HEK293 (cell line): ENCODE data around the gene MEIKIN.

ENCODE experiments used
- CTCF ChIA-PET: fragments of 350-600 bp; formaldehyde crosslinking; extraction: SDS; loops from one replicate; lab custom pipeline; 2021; ENCODE audit warnings: antibody characterized with exemption; lab: Yijun Ruan, JAX
- POLR2A ChIA-PET: fragments of 300-600 bp; formaldehyde crosslinking; extraction: SDS; loops from one replicate; lab custom pipeline; 2020; ENCODE audit warnings: antibody characterized with exemption, inconsistent platforms; lab: Yijun Ruan, JAX
- H3K27ac ChIP-seq: fragments of 200-500 bp; sonication (Bioruptor generic); 2 replicates; pipeline ENCODE4 v1.5.1; 2014; ENCODE audit warnings: low read depth, low read length, control low read depth, inconsistent platforms; ENCODE audit errors: extremely low read depth
- H3K36me3 ChIP-seq, 2 experiments: fragments of 200-500 bp in 1 of 2; sonication (Bioruptor generic) in 1 of 2; 1 replicate in 1 of 2; 2 replicates in 1 of 2; pipeline ENCODE4 v1.5.1; 2014 to 2017; ENCODE audit warnings: inconsistent platforms in 2 of 2, low read length in 2 of 2; ENCODE audit not compliant: control insufficient read depth in 2 of 2, insufficient read depth in 1 of 2
- H3K4me1 ChIP-seq: fragments of 200-500 bp; sonication (Bioruptor generic); 2 replicates; pipeline ENCODE4 v1.5.1; 2014; ENCODE audit warnings: mild to moderate bottlenecking, low read length, inconsistent platforms; ENCODE audit not compliant: control insufficient read depth, insufficient read depth
- H3K4me3 ChIP-seq: 2 replicates; pipeline ENCODE4 v1.5.1; 2011; ENCODE audit warnings: low read depth, mild to moderate bottlenecking, control low read depth, low read length, moderate library complexity
- H3K9me3 ChIP-seq: fragments of 200-500 bp; sonication (Bioruptor generic); 2 replicates; pipeline ENCODE4 v1.5.1; 2014; ENCODE audit warnings: low read depth, low read length, inconsistent platforms; ENCODE audit not compliant: control insufficient read depth, insufficient read depth
- EGR2 ChIP-seq: fragments of 450-650 bp; formaldehyde crosslinking; IDR thresholded peaks from 2 replicates; pipeline ENCODE4 v1.5.1; 2016; ENCODE audit warnings: low read depth, missing biosample characterization, missing genetic modification characterization
- PRDM1 ChIP-seq: fragments of 450-650 bp; formaldehyde crosslinking; IDR thresholded peaks from 2 replicates; pipeline ENCODE4; 2016; ENCODE audit warnings: missing biosample characterization, missing genetic modification characterization
- SCRT2 ChIP-seq: fragments of 450-650 bp; formaldehyde crosslinking; IDR thresholded peaks from 2 replicates; pipeline ENCODE4 v1.5.1; 2016; ENCODE audit warnings: missing biosample characterization, missing genetic modification characterization
- YY1 ChIP-seq: fragments of 450-650 bp; formaldehyde crosslinking; IDR thresholded peaks from 2 replicates; pipeline ENCODE4 v1.5.1; 2018; ENCODE audit warnings: missing biosample characterization, missing genetic modification characterization
- ZBTB17 ChIP-seq: fragments of 450-650 bp; formaldehyde crosslinking; IDR thresholded peaks from 2 replicates; pipeline ENCODE4 v1.5.1; 2016; ENCODE audit warnings: missing biosample characterization, missing genetic modification characterization
- ZNF140 ChIP-seq: fragments of 450-650 bp; formaldehyde crosslinking; IDR thresholded peaks from 2 replicates; pipeline ENCODE4 v1.5.1; 2016; ENCODE audit warnings: missing biosample characterization, missing genetic modification characterization
- ZNF19 ChIP-seq: fragments of 450-650 bp; formaldehyde crosslinking; IDR thresholded peaks from 2 replicates; pipeline ENCODE4; 2016; ENCODE audit warnings: missing biosample characterization, missing genetic modification characterization, low read depth
- ZNF2 ChIP-seq: fragments of 450-650 bp; formaldehyde crosslinking; IDR thresholded peaks from 2 replicates; pipeline ENCODE4 v1.5.1; 2016; ENCODE audit warnings: missing biosample characterization, missing genetic modification characterization
- ZNF211 ChIP-seq: fragments of 450-650 bp; formaldehyde crosslinking; IDR thresholded peaks from 2 replicates; pipeline ENCODE4 v1.5.1; 2016; ENCODE audit warnings: low read depth, missing biosample characterization, missing genetic modification characterization
- ZNF24 ChIP-seq: fragments of 450-650 bp; formaldehyde crosslinking; IDR thresholded peaks from 2 replicates; pipeline ENCODE4 v1.5.1; 2016; ENCODE audit warnings: missing biosample characterization, missing genetic modification characterization
- ZNF473 ChIP-seq: fragments of 450-650 bp; formaldehyde crosslinking; IDR thresholded peaks from 2 replicates; pipeline ENCODE4 v1.5.1; 2017; ENCODE audit warnings: missing biosample characterization, missing genetic modification characterization
- ZNF600 ChIP-seq: fragments of 450-650 bp; formaldehyde crosslinking; IDR thresholded peaks from 2 replicates; pipeline ENCODE4 v1.5.1; 2016; ENCODE audit warnings: missing biosample characterization, missing genetic modification characterization
- TF ChIP-seq, protein P1 (sequence below): fragments of 450-650 bp; formaldehyde crosslinking; IDR thresholded peaks from 2 replicates; pipeline ENCODE4 v1.5.1; 2016; ENCODE audit warnings: missing biosample characterization, missing genetic modification characterization
- TF ChIP-seq, protein P2 (sequence below): fragments of 450-650 bp; IDR thresholded peaks from 2 replicates; pipeline ENCODE4 v1.5.1; 2018; ENCODE audit warnings: missing biosample characterization, missing genetic modification characterization
- TF ChIP-seq, protein P3 (sequence below): fragments of 450-650 bp; formaldehyde crosslinking; IDR thresholded peaks from 2 replicates; pipeline ENCODE4 v1.5.1; 2016; ENCODE audit warnings: missing biosample characterization, missing genetic modification characterization
- TF ChIP-seq, protein P4 (sequence below): fragments of 450-650 bp; formaldehyde crosslinking; IDR thresholded peaks from 2 replicates; pipeline ENCODE4 v1.5.1; 2016; ENCODE audit warnings: missing biosample characterization, missing genetic modification characterization
- TF ChIP-seq, protein P5 (sequence below): fragments of 450-650 bp; formaldehyde crosslinking; IDR thresholded peaks from 2 replicates; pipeline ENCODE4 v1.5.1; 2016; ENCODE audit warnings: missing biosample characterization, missing genetic modification characterization

Gene MEIKIN

DNA sequence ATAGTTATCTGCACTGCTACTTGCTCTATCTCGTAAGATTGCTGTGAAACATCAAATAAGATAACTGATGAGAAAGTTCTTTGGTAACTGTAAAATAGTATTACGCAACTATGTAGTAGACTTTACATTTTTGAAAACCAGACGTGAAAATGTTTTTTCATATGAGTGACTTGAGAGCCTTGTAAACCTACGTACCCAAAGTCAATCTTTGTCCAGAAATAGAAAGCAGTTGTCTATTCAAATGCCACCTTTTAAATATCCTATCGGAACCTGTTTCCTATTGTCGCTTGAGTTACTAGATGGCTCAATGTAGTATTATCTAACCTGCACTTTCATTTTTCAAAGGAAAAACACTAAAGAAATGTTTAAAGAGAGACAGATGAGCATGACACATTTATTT, 150.2 kb downstream of the MEIKIN start:
- H3K4me1 ChIP-seq, result no peaks in the 10 kb centered on the region; the same call in 1 of the 2 replicates
- H3K36me3 ChIP-seq, result peaks cover 0 to 4% of the 10 kb centered on the region in 2 experiments; a peak in 1 of 3 replicates
- TF ChIP-seq EGR2 (tag by site-specific recombination), result no peak
- TF ChIP-seq PRDM1, result peak; percentile 56
- CTCF ChIA-PET, result interaction anchor here (0.6 kb wide), 1 partner anchor 177 kb away, joined by 3 read pairs; no protein-coding TSS in a partner anchor
- H3K27ac ChIP-seq, result no peak overlapping the region
- no peaks in the 10 kb centered on the region for H3K9me3 ChIP-seq
- POLR2A ChIA-PET, result no interaction called here
- peak overlapping the region; percentile 70 for H3K4me3 ChIP-seq

DNA sequence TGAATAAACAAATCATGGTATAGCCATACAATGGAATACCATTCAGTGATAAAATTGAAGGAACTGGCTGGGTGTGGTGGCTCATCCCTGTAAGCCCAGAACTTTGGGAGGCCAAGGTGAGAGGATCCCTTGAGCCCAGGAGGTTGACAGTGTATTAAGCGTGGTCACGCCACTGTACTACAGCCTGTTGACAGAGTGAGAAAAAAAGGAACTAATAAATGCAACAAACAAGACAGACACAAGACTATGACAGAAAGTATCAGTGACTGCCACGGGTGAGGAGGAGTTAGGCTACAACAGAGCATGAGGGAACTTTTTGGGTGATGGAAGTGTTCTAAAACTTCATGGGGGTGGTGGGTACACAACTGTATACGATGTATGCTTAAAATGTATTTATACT, 150.9 kb downstream of the MEIKIN start:
- Histone ChIP-seq H3K36me3 (peaks cover 0 to 4% of the 10 kb centered on the region in 2 experiments; a peak in 1 of 3 replicates), H3K4me1 (no peaks in the 10 kb centered on the region; the same call in 1 of the 2 replicates), H3K27ac (no peak overlapping the region), H3K9me3 (no peaks in the 10 kb centered on the region), H3K4me3 (no peak overlapping the region)
- CTCF ChIA-PET, result interaction anchor here (0.6 kb wide), 1 partner anchor 178 kb away, joined by 3 read pairs; no protein-coding TSS in a partner anchor
- TF ChIP-seq ZNF600 (tag by site-specific recombination) (0 out of 2 replicates have a peak, but pooled peaks have one; percentile 12), YY1 (tag by site-specific recombination) (no peak), ZNF140 (tag by site-specific recombination) (no peak)
- TF ChIP-seq, protein P1, sequence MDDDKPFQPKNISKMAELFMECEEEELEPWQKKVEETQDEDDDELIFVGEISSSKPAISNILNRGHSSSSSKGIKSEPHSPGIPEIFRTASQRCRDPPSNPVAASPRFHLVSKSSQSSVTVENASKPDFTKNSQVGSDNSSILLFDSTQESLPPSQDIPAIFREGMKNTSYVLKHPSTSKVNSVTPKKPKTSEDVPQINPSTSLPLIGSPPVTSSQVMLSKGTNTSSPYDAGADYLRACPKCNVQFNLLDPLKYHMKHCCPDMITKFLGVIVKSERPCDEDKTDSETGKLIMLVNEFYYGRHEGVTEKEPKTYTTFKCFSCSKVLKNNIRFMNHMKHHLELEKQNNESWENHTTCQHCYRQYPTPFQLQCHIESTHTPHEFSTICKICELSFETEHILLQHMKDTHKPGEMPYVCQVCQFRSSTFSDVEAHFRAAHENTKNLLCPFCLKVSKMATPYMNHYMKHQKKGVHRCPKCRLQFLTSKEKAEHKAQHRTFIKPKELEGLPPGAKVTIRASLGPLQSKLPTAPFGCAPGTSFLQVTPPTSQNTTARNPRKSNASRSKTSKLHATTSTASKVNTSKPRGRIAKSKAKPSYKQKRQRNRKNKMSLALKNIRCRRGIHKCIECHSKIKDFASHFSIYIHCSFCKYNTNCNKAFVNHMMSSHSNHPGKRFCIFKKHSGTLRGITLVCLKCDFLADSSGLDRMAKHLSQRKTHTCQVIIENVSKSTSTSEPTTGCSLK (tag by site-specific recombination), result no peak
- POLR2A ChIA-PET, result no interaction called here

DNA sequence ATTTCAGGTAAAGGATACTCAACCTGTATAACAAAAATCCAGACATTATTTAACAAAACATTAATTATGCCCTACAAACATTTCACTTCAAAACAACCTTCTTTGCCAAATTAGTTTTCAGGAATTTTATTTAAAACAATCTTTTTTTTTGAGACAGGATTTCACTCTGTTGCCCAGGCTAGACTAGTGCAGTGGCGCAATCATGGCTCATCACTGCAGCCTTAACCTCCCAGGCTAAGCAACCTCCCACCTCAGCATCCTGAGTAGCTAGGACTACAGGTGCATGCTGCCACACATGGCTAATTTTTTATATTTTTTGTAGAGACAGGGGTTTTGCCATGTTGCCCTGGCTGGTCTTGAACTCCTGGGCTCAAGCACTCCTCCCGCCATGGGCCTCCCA, 152.6 kb downstream of the MEIKIN start:
- peaks cover 0 to 4% of the 10 kb centered on the region in 2 experiments; a peak in 1 of 3 replicates for H3K36me3 ChIP-seq
- H3K4me1 ChIP-seq, result no peaks in the 10 kb centered on the region; the same call in 1 of the 2 replicates
- CTCF ChIA-PET, result interaction anchor here (0.6 kb wide), 1 partner anchor 204 kb away, joined by 3 read pairs; no protein-coding TSS in a partner anchor
- H3K4me3 ChIP-seq, result no peak overlapping the region
- no peak overlapping the region for H3K27ac ChIP-seq
- 0 out of 2 replicates have a peak, but pooled peaks have one; percentile 19 for TF ChIP-seq SCRT2 (tag by site-specific recombination)
- no peak for TF ChIP-seq ZNF24 (tag by site-specific recombination)
- peak; percentile 31; the same call in 1 of the 2 replicates for TF ChIP-seq ZBTB17 (tag by site-specific recombination)
- no peak for TF ChIP-seq ZNF211 (tag by site-specific recombination)
- TF ChIP-seq ZNF2 (tag by site-specific recombination), result no peak
- no peaks in the 10 kb centered on the region for H3K9me3 ChIP-seq
- POLR2A ChIA-PET, result no interaction called here

DNA sequence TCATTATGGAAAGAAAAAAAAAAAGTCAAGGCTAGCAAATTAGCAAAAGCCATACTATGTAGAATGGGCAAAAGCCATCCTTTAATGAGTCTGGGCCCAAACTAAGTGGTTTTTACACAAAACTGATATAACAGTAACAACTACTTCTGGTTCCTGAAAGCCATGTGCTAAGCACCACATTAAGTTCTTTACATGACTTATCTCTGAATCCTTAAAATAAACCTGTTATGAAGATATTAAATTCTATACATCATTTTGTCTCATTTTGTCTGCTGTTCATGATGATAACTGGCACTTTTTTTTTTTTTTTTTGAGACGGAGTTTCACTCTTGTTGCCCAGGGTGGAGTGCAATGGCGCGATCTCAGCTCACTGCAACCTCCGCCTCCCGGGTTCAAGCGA, 153.6 kb downstream of the MEIKIN start:
- Histone ChIP-seq H3K4me3 (no peak overlapping the region), H3K4me1 (peaks cover 7% of the 10 kb centered on the region), H3K9me3 (no peaks in the 10 kb centered on the region), H3K36me3 (peaks cover 0 to 4% of the 10 kb centered on the region in 2 experiments; a peak in 1 of 3 replicates), H3K27ac (no peak overlapping the region)
- CTCF ChIA-PET, result no interaction called here
- POLR2A ChIA-PET, result no interaction called here
- TF ChIP-seq ZNF19 (tag by site-specific recombination) (no peak), SCRT2 (tag by site-specific recombination) (no peak), ZNF473 (tag by site-specific recombination) (no peak)
- TF ChIP-seq, protein P2, sequence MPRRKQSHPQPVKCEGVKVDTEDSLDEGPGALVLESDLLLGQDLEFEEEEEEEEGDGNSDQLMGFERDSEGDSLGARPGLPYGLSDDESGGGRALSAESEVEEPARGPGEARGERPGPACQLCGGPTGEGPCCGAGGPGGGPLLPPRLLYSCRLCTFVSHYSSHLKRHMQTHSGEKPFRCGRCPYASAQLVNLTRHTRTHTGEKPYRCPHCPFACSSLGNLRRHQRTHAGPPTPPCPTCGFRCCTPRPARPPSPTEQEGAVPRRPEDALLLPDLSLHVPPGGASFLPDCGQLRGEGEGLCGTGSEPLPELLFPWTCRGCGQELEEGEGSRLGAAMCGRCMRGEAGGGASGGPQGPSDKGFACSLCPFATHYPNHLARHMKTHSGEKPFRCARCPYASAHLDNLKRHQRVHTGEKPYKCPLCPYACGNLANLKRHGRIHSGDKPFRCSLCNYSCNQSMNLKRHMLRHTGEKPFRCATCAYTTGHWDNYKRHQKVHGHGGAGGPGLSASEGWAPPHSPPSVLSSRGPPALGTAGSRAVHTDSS, result no peak
- TF ChIP-seq, protein P3, sequence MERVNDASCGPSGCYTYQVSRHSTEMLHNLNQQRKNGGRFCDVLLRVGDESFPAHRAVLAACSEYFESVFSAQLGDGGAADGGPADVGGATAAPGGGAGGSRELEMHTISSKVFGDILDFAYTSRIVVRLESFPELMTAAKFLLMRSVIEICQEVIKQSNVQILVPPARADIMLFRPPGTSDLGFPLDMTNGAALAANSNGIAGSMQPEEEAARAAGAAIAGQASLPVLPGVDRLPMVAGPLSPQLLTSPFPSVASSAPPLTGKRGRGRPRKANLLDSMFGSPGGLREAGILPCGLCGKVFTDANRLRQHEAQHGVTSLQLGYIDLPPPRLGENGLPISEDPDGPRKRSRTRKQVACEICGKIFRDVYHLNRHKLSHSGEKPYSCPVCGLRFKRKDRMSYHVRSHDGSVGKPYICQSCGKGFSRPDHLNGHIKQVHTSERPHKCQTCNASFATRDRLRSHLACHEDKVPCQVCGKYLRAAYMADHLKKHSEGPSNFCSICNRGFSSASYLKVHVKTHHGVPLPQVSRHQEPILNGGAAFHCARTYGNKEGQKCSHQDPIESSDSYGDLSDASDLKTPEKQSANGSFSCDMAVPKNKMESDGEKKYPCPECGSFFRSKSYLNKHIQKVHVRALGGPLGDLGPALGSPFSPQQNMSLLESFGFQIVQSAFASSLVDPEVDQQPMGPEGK (tag by site-specific recombination), result no peak
- TF ChIP-seq, protein P4, sequence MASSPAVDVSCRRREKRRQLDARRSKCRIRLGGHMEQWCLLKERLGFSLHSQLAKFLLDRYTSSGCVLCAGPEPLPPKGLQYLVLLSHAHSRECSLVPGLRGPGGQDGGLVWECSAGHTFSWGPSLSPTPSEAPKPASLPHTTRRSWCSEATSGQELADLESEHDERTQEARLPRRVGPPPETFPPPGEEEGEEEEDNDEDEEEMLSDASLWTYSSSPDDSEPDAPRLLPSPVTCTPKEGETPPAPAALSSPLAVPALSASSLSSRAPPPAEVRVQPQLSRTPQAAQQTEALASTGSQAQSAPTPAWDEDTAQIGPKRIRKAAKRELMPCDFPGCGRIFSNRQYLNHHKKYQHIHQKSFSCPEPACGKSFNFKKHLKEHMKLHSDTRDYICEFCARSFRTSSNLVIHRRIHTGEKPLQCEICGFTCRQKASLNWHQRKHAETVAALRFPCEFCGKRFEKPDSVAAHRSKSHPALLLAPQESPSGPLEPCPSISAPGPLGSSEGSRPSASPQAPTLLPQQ, result no peak
- TF ChIP-seq, protein P5, sequence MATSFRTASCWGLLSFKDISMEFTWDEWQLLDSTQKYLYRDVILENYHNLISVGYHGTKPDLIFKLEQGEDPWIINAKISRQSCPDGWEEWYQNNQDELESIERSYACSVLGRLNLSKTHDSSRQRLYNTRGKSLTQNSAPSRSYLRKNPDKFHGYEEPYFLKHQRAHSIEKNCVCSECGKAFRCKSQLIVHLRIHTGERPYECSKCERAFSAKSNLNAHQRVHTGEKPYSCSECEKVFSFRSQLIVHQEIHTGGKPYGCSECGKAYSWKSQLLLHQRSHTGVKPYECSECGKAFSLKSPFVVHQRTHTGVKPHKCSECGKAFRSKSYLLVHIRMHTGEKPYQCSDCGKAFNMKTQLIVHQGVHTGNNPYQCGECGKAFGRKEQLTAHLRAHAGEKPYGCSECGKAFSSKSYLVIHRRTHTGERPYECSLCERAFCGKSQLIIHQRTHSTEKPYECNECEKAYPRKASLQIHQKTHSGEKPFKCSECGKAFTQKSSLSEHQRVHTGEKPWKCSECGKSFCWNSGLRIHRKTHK (tag by site-specific recombination), result no peak
